HFFc6 (cell line): Measurements from ENCODE around the gene AFF1. TPM values are rescaled to one million over a fixed set of nuclear protein-coding genes. Genes with fewer than 3 reads are reported as not detected.
"Not testable (repeated sequence)": the region's sequence is repeated elsewhere in the genome, so short reads cannot be mapped to it uniquely, and the experiment has no call there.

Source experiments
- DNase-seq: peaks from one replicate; pipeline ENCODE4 v3.0.0-alpha.2; 2018
- H3K27ac Mint-ChIP-seq: 2 replicates; pipeline ENCODE4 v1.8.0; 2020; ENCODE audit warnings: mild to moderate bottlenecking, mixed read lengths
- H3K27me3 Mint-ChIP-seq: 2 replicates; pipeline ENCODE4 v1.8.0; 2021; ENCODE audit warnings: mild to moderate bottlenecking, moderate library complexity, mixed read lengths; ENCODE audit not compliant: insufficient read depth
- H3K36me3 Mint-ChIP-seq: 2 replicates; pipeline ENCODE4 v1.8.0; 2021; ENCODE audit warnings: low read depth, mixed read lengths
- H3K4me1 Mint-ChIP-seq: 2 replicates; pipeline ENCODE4 v1.8.0; 2020; ENCODE audit warnings: low read depth, mixed read lengths
- H3K4me3 Mint-ChIP-seq: 2 replicates; pipeline ENCODE4 v1.8.0; 2020; ENCODE audit warnings: mild to moderate bottlenecking, moderate library complexity, mixed read lengths
- H3K9me3 Mint-ChIP-seq: 2 replicates; pipeline ENCODE4 v1.8.0; 2020; ENCODE audit warnings: mild to moderate bottlenecking, mixed read lengths
- CTCF ChIP-seq: fragments of 200-600 bp; sonication (generic); IDR thresholded peaks from 2 replicates; pipeline ENCODE4 v1.5.0; 2021; ENCODE audit warnings: antibody characterized with exemption, mild to moderate bottlenecking
- total RNA-seq, 6 experiments: library from RNA; stranded (reverse); fragmentation: NEBNext Ultra II Directional; extraction: Animal tissue kit (Norgen Biotek cat#: 25700); gene quantifications; 2 replicates in 1 of 6; 3 replicates in 5 of 6; pipeline ENCODE4 v1.2.3, GENCODE V29; 2021

Gene AFF1
- total RNA-seq, 6 experiments from 2014 or later, result 28.3 to 43.6 (median 32.8) TPM

- Mint-ChIP-seq H3K27me3 (no peaks in the 10 kb centered on the region), H3K4me3 (no peak overlapping the region), H3K36me3 (0 out of 2 replicates have a peak, but pooled peaks cover 4% of the 10 kb centered on the region), H3K27ac (no peak overlapping the region), H3K4me1 (peaks cover 31% of the 10 kb centered on the region), H3K9me3 (no peaks in the 10 kb centered on the region)
- TF ChIP-seq CTCF, result no peak
- DNase-seq, result no peak
Measured at GRCh38 chr4:87071401-87071800, 136.6 kb downstream of the AFF1 start.

GRCh38 chr4:87072545-87072944 lies 137.7 kb downstream of the AFF1 start:
- H3K4me3 Mint-ChIP-seq, H3K36me3 Mint-ChIP-seq, DNase-seq, H3K27me3 Mint-ChIP-seq, H3K27ac Mint-ChIP-seq, H3K9me3 Mint-ChIP-seq: not testable (repeated sequence)
- peaks cover 29% of the 10 kb centered on the region for H3K4me1 Mint-ChIP-seq

- Mint-ChIP-seq H3K4me3 (no peak overlapping the region), H3K27ac (no peak overlapping the region), H3K27me3 (no peaks in the 10 kb centered on the region), H3K9me3 (no peaks in the 10 kb centered on the region), H3K4me1 (peaks cover 33% of the 10 kb centered on the region), H3K36me3 (0 out of 2 replicates have a peak, but pooled peaks cover 4% of the 10 kb centered on the region)
- TF ChIP-seq CTCF, result no peak
- DNase-seq, result no peak
Measured at GRCh38 chr4:87073199-87074120, 138.6 kb downstream of the AFF1 start.

- no peaks in the 10 kb centered on the region for H3K27me3 Mint-ChIP-seq
- H3K4me1 Mint-ChIP-seq, result peaks cover 38% of the 10 kb centered on the region
- H3K4me3 Mint-ChIP-seq, result no peak overlapping the region
- no peak overlapping the region for H3K27ac Mint-ChIP-seq
- H3K36me3 Mint-ChIP-seq, result 0 out of 2 replicates have a peak, but pooled peaks cover 4% of the 10 kb centered on the region
- H3K9me3 Mint-ChIP-seq, result no peaks in the 10 kb centered on the region
- no peak for DNase-seq
- no peak for TF ChIP-seq CTCF
Measured at GRCh38 chr4:87074121-87074488, 139.3 kb downstream of the AFF1 start.

- no peak overlapping the region for H3K27ac Mint-ChIP-seq
- H3K27me3 Mint-ChIP-seq, result no peaks in the 10 kb centered on the region
- no peak overlapping the region for H3K4me3 Mint-ChIP-seq
- no peaks in the 10 kb centered on the region for H3K9me3 Mint-ChIP-seq
- peaks cover 56% of the 10 kb centered on the region for H3K4me1 Mint-ChIP-seq
- no peak for TF ChIP-seq CTCF
- DNase-seq, result no peak
- H3K36me3 Mint-ChIP-seq, result peaks cover 15% of the 10 kb centered on the region; the same call in 1 of the 2 replicates
Measured at GRCh38 chr4:87075876-87076275, 141.1 kb downstream of the AFF1 start.

- Mint-ChIP-seq H3K36me3 (peaks cover 12% of the 10 kb centered on the region; the same call in 1 of the 2 replicates), H3K27ac (no peak overlapping the region), H3K4me3 (no peak overlapping the region), H3K4me1 (peaks cover 62% of the 10 kb centered on the region), H3K27me3 (no peaks in the 10 kb centered on the region), H3K9me3 (no peaks in the 10 kb centered on the region)
- no peak for DNase-seq
- no peak for TF ChIP-seq CTCF
Measured at GRCh38 chr4:87076690-87077358, 142.0 kb downstream of the AFF1 start.
